HepG2 (cell line): ENCODE measurements around the gene FBXO2. TPM values are rescaled to one million over a fixed set of nuclear protein-coding genes. Genes with fewer than 3 reads are reported as not detected.
A peak's percentile ranks its signal among the peaks of the same experiment; 100 is the strongest.

ENCODE experiments used
- ATAC-seq: fragments of 200-7000 bp; cut with Tn5 transposase; 3 replicates; pipeline ENCODE4 v1.9.1; 2020; ENCODE audit warnings: mild to moderate bottlenecking, moderate library complexity
- BruUV-seq: library from RNA; stranded (reverse); fragments of 400-500 nt; replicated peaks from 2 replicates; lab custom pipeline; 2021; lab: Mats Ljungman, UMichigan
- CTCF ChIA-PET: fragments of 300-600 bp; formaldehyde crosslinking; extraction: SDS; loops from one replicate; lab custom pipeline; 2021; ENCODE audit warnings: low total read pairs, inconsistent platforms, low intra/inter-chr PET ratio; lab: Yijun Ruan, JAX
- POLR2A ChIA-PET: fragments of 350-600 bp; sonication (Branson Sonifier 250); formaldehyde crosslinking; loops from one replicate; lab custom pipeline; 2020; ENCODE audit warnings: antibody characterized with exemption, inconsistent platforms; lab: Yijun Ruan, JAX
- DNase-seq: peaks from one replicate; pipeline ENCODE4 v3.0.0-alpha.2; 2015; ENCODE audit warnings: low spot score
- FAIRE-seq: peaks from 3 replicates; lab custom pipeline; 2011; peaks lifted over from hg19 to GRCh38; lab: Jason Lieb, UNC
- H2AFZ ChIP-seq: one replicate; pipeline ENCODE4 v1.6.1; 2011; ENCODE audit warnings: low read length, inconsistent platforms
- H3K27ac ChIP-seq: fragments of 300-600 bp; 3 replicates; pipeline ENCODE4 v1.8.0; 2011; ENCODE audit warnings: mixed run types, mild to moderate bottlenecking, mixed read lengths, low read length, inconsistent platforms; ENCODE audit not compliant: insufficient read depth; ENCODE audit errors: extremely low read length
- H3K27me3 ChIP-seq, 2 experiments: fragments of 200-600 bp in 1 of 2; 2 replicates in 1 of 2; 3 replicates in 1 of 2; pipeline versions ENCODE4 v1.6.0 to v1.8.0; 2011; ENCODE audit warnings: low read length in 2 of 2, mild to moderate bottlenecking in 2 of 2, moderate library complexity in 2 of 2, inconsistent platforms in 1 of 2; ENCODE audit not compliant: insufficient read depth in 2 of 2, control insufficient read depth in 1 of 2
- H3K36me3 ChIP-seq, 2 experiments: fragments of 200-600 bp in 1 of 2; replicated peaks in 1 of 2; 2 replicates in 1 of 2; 3 replicates in 1 of 2; pipeline versions ENCODE4 v1.5.1 to v1.8.0; 2011; ENCODE audit warnings: low read length in 2 of 2, inconsistent platforms in 1 of 2; ENCODE audit not compliant: insufficient read depth in 2 of 2, control insufficient read depth in 1 of 2
- H3K4me1 ChIP-seq: 2 replicates; pipeline ENCODE4 v1.5.1; 2012; ENCODE audit warnings: low read length, inconsistent platforms; ENCODE audit not compliant: insufficient read depth
- H3K4me2 ChIP-seq: 2 replicates; pipeline ENCODE4 v1.6.0; 2011; ENCODE audit warnings: low read depth, low read length, inconsistent platforms
- H3K4me3 ChIP-seq, 3 experiments: fragments of 200-600 bp in 1 of 3; sonication (generic), shearing (Covaris generic) in 1 of 3; replicated peaks in 1 of 3; 2 replicates each; pipeline ENCODE4 v1.5.1; 2011 to 2016; ENCODE audit warnings: low read length in 3 of 3, inconsistent platforms in 2 of 3, low read depth in 2 of 3, mild to moderate bottlenecking in 2 of 3, control low read depth in 1 of 3, mixed read lengths in 1 of 3; ENCODE audit not compliant: insufficient read depth in 1 of 3
- H3K79me2 ChIP-seq: one replicate; pipeline ENCODE4 v1.6.1; 2011; ENCODE audit warnings: low read length, inconsistent platforms; ENCODE audit not compliant: insufficient read depth
- H3K9ac ChIP-seq: 2 replicates; pipeline ENCODE4 v1.6.0; 2011; ENCODE audit warnings: mild to moderate bottlenecking, low read depth, low read length, inconsistent platforms; ENCODE audit not compliant: insufficient read depth
- H3K9me3 ChIP-seq: 2 replicates; pipeline ENCODE4 v1.5.1; 2012; ENCODE audit warnings: mild to moderate bottlenecking, low read length
- H4K20me1 ChIP-seq: 2 replicates; pipeline ENCODE4 v1.6.0; 2011; ENCODE audit warnings: inconsistent platforms, mild to moderate bottlenecking, low read length, moderate library complexity; ENCODE audit not compliant: insufficient read depth
- CENPT ChIP-seq: sonication (generic); formaldehyde crosslinking; IDR thresholded peaks from 2 replicates; pipeline ENCODE4 v1.8.0; 2022; ENCODE audit warnings: low read depth, mild to moderate bottlenecking, moderate library complexity, missing genetic modification reagents
- CHD2 ChIP-seq: IDR thresholded peaks from 2 replicates; pipeline ENCODE4 v1.6.1; 2011; ENCODE audit warnings: low read depth, low read length, improper control_type of control experiment
- CHD4 ChIP-seq: fragments of 200-600 bp; sonication (generic); IDR thresholded peaks from 2 replicates; pipeline ENCODE4 v1.7.0; 2017; ENCODE audit warnings: mild to moderate bottlenecking, low read length, borderline replicate concordance
- DPF2 ChIP-seq: sonication (generic); formaldehyde crosslinking; IDR thresholded peaks from 2 replicates; pipeline ENCODE4 v1.4.0; 2020; ENCODE audit warnings: mild to moderate bottlenecking, low read depth, missing genetic modification reagents, borderline replicate concordance
- GATA4 ChIP-seq: sonication (generic); IDR thresholded peaks from 2 replicates; pipeline ENCODE4 v1.6.1; 2016; ENCODE audit warnings: antibody characterized with exemption, low read depth, borderline replicate concordance
- HOXA7 ChIP-seq: sonication (generic); formaldehyde crosslinking; IDR thresholded peaks from 2 replicates; pipeline ENCODE4 v1.8.1; 2022; ENCODE audit warnings: mild to moderate bottlenecking, missing genetic modification reagents, moderate library complexity
- NRL ChIP-seq: sonication (generic); formaldehyde crosslinking; IDR thresholded peaks from 2 replicates; pipeline ENCODE4 v1.5.0; 2020; ENCODE audit warnings: missing genetic modification reagents, mild to moderate bottlenecking, moderate library complexity, borderline replicate concordance
- SAFB2 ChIP-seq: sonication (generic); formaldehyde crosslinking; IDR thresholded peaks from 2 replicates; pipeline ENCODE4 v1.5.1; 2020; ENCODE audit warnings: missing genetic modification reagents, low read depth, mild to moderate bottlenecking, borderline replicate concordance
- SALL1 ChIP-seq: sonication (generic); formaldehyde crosslinking; IDR thresholded peaks from 2 replicates; pipeline ENCODE4 v1.8.0; 2022; ENCODE audit warnings: mild to moderate bottlenecking, missing genetic modification reagents
- SIX4 ChIP-seq: sonication (generic); formaldehyde crosslinking; IDR thresholded peaks from 2 replicates; pipeline ENCODE4 v1.4.0; 2020; ENCODE audit warnings: missing genetic modification reagents
- TP53 ChIP-seq: sonication (generic); formaldehyde crosslinking; conservative IDR thresholded peaks from 2 replicates; pipeline ENCODE4 v1.4.0; 2020; ENCODE audit warnings: missing genetic modification reagents
- ZFP41 ChIP-seq: sonication (generic); formaldehyde crosslinking; IDR thresholded peaks from 2 replicates; pipeline ENCODE4 v1.4.0; 2020; ENCODE audit warnings: mild to moderate bottlenecking, missing genetic modification reagents, borderline replicate concordance
- ZNF121 ChIP-seq: sonication (generic); formaldehyde crosslinking; IDR thresholded peaks from 2 replicates; pipeline ENCODE4 v1.5.0; 2020; ENCODE audit warnings: mild to moderate bottlenecking, missing genetic modification reagents
- ZNF274 ChIP-seq: sonication (generic); formaldehyde crosslinking; IDR thresholded peaks from 2 replicates; pipeline ENCODE4 v1.5.1; 2020; ENCODE audit warnings: mild to moderate bottlenecking, missing genetic modification reagents
- ZNF510 ChIP-seq: sonication (generic); formaldehyde crosslinking; IDR thresholded peaks from 2 replicates; pipeline ENCODE4 v1.4.0; 2020; ENCODE audit warnings: low read depth, mild to moderate bottlenecking, missing genetic modification reagents
- ZNF547 ChIP-seq: sonication (generic); formaldehyde crosslinking; IDR thresholded peaks from 2 replicates; pipeline ENCODE4 v1.5.1; 2020; ENCODE audit warnings: mild to moderate bottlenecking, missing genetic modification reagents
- ZNF605 ChIP-seq: sonication (generic); formaldehyde crosslinking; IDR thresholded peaks from 2 replicates; pipeline ENCODE4 v1.8.0; 2022; ENCODE audit warnings: mild to moderate bottlenecking, missing genetic modification reagents
- ZNF749 ChIP-seq: sonication (generic); formaldehyde crosslinking; IDR thresholded peaks from 2 replicates; pipeline ENCODE4 v1.8.0; 2022; ENCODE audit warnings: mild to moderate bottlenecking, missing genetic modification reagents, moderate library complexity, borderline replicate concordance
- ZNF879 ChIP-seq: sonication (generic); formaldehyde crosslinking; IDR thresholded peaks from 2 replicates; pipeline ENCODE4 v1.8.1; 2023; ENCODE audit warnings: missing genetic modification reagents
- WGBS: methylation state at CpG from one replicate; pipeline ENCODE4 v1.1.6; 2017; ENCODE audit warnings: low lambda C conversion rate; 5-methylcytosine and 5-hydroxymethylcytosine counted together
- in situ Hi-C: cut with HindIII; loops from 2 replicates; pipeline ENCODE4 v1.10.0; 2017; ENCODE audit warnings: low pct_unique_long_range_greater_than_20kb; ENCODE audit not compliant: extremely low pct_ligation_motif_present
- intact Hi-C: fragments of 100-400 bp; cut with micrococcal nuclease; formaldehyde crosslinking; loops from one replicate; pipeline ENCODE4 v1.10.0; 2022; ENCODE audit not compliant: unreplicated experiment
- polyA plus RNA-seq, 8 experiments: library from polyadenylated mRNA; depleted of rRNA in 3 of 8; stranded (reverse) in 7 of 8; unstranded in 1 of 8; fragments of >200 nt; fragmentation: Illumina TruSeq in 4 of 8; extraction: Trizol in 4 of 8; gene quantifications; 2 replicates each; pipeline versions ENCODE4 v1.2.1 to v1.2.3, GENCODE V29; 2011 to 2016; ENCODE audit warnings: low read depth in 4 of 8, missing spikeins in 1 of 8, mixed read lengths in 1 of 8; ENCODE audit not compliant: insufficient read depth in 1 of 8
- total RNA-seq, 5 experiments: library from RNA; depleted of rRNA; stranded (reverse); fragments of >200 nt; fragmentation: Illumina TruSeq; extraction: Trizol; gene quantifications; 2 replicates each; pipeline ENCODE4 v1.2.3, GENCODE V29; 2016; ENCODE audit warnings: low read depth in 1 of 5
- TF ChIP-seq, protein P1 (sequence below): sonication (generic); formaldehyde crosslinking; IDR thresholded peaks from 2 replicates; pipeline ENCODE4 v1.4.0; 2020; ENCODE audit warnings: mild to moderate bottlenecking, missing genetic modification reagents, borderline replicate concordance

Gene FBXO2
- total and polyA plus RNA-seq, 2 of the 13 experiments (the other 11 are each of a cell fraction or from before 2014, with no cell fraction given), result 79.3 to 112 TPM

DNA sequence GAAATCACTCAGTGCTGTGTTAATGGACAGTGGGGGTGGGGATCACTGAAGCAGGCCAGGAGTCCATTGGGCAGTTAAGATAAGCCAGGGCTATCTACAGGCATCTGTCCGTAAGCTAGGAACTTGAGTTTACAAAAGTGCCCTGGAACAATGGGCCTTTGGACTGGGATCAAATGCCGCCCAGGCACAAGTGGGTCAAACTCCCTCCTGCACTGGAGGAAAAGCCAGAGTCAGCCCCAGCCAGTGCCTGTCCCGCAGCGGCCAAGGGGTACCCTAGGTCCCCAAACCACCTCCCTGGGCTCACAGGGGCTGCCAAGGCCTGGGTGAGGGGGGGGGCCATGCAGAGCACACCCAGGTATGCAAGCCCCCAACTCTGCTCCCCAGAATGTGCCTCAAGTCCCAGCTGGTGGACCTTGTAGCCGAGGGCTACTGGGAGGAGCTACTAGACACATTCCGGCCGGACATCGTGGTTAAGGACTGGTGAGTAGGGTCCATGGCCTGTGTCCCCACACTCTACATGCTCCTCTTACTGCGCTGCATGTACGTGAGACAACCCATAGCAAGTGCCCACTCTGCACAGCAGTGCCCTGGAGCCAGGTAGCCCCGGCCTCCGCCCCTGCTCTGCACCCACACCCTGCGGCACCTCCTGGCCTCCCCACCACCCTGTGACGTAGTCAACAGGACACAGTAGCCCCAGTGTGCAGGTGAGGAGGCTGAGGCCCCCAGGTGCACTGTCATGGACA, 17.5 kb upstream of the FBXO2 start (continued):
- TF ChIP-seq HOXA7 (CRISPR knock-in tag), result no peak
- no peak for TF ChIP-seq TP53
- TF ChIP-seq SIX4 (CRISPR knock-in tag), result peak; percentile 49; the same call in 1 of the 2 replicates
- no peak for TF ChIP-seq ZNF879
- TF ChIP-seq GATA4, result peak; percentile 81
- TF ChIP-seq SALL1 (CRISPR knock-in tag), result peak; percentile 63
- no peak for TF ChIP-seq CENPT
- TF ChIP-seq, protein P1, sequence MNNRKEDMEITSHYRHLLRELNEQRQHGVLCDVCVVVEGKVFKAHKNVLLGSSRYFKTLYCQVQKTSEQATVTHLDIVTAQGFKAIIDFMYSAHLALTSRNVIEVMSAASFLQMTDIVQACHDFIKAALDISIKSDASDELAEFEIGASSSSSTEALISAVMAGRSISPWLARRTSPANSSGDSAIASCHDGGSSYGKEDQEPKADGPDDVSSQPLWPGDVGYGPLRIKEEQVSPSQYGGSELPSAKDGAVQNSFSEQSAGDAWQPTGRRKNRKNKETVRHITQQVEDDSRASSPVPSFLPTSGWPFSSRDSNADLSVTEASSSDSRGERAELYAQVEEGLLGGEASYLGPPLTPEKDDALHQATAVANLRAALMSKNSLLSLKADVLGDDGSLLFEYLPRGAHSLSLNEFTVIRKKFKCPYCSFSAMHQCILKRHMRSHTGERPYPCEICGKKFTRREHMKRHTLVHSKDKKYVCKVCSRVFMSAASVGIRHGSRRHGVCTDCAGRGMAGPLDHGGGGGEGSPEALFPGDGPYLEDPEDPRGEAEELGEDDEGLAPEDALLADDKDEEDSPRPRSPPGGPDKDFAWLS, result no peak
- TF ChIP-seq ZFP41 (CRISPR knock-in tag), result no peak; the same call in 1 of the 2 replicates

DNA sequence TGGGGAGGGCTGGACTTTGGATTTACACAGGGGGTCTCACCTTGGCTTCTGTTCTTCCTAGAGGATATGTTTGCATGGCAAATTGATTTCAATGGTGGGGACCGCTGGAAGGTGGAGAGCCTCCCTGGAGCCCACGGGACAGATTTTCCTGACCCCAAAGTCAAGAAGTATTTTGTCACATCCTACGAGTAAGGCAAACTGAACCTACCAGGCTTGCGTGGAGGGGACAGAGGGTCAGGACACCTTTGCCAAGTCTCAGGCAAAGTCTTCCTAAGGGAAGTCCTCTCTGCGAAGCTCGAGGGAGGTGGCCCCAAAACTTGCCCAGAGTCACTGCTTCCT, 16.9 kb upstream of the FBXO2 start:
- Histone ChIP-seq H3K4me3 (peak overlapping the region in 1 of 3 experiments; percentile 53; a peak in 2 of 6 replicates), H3K4me2 (peak overlapping the region; percentile 76), H3K9ac (peak overlapping the region; percentile 53), H3K36me3 (peaks cover 9 to 25% of the 10 kb centered on the region in 2 experiments), H3K9me3 (no peaks in the 10 kb centered on the region), H4K20me1 (no peaks in the 10 kb centered on the region), H3K27me3 (no peaks in the 10 kb centered on the region), H3K4me1 (peaks cover 37% of the 10 kb centered on the region), H3K79me2 (no peaks in the 10 kb centered on the region), H3K27ac (peak overlapping the region; percentile 84), H2AFZ (no peak overlapping the region)
- no peak for DNase-seq
- intact Hi-C loops (no loop called here), in situ Hi-C loops (no loop called here)
- no peak for FAIRE-seq
- TF ChIP-seq ZNF547 (CRISPR knock-in tag), result 0 out of 2 replicates have a peak, but pooled peaks have one; percentile 15
- 0 out of 2 replicates have a peak, but pooled peaks have one; percentile 38 for TF ChIP-seq SAFB2 (CRISPR knock-in tag)
- TF ChIP-seq ZNF510 (CRISPR knock-in tag), result 0 out of 2 replicates have a peak, but pooled peaks have one; percentile 34
- 0 out of 2 replicates have a peak, but pooled peaks have one; percentile 0 for TF ChIP-seq NRL
- TF ChIP-seq CHD4, result 0 out of 2 replicates have a peak, but pooled peaks have one; percentile 15
- TF ChIP-seq ZNF605 (CRISPR knock-in tag), result 0 out of 2 replicates have a peak, but pooled peaks have one; percentile 5
- TF ChIP-seq CHD2, result no peak
- TF ChIP-seq DPF2 (CRISPR knock-in tag), result no peak
- TF ChIP-seq ZNF749 (CRISPR knock-in tag), result 0 out of 2 replicates have a peak, but pooled peaks have one; percentile 51
- peak; percentile 95 for TF ChIP-seq ZNF121 (CRISPR knock-in tag)
- TF ChIP-seq ZNF274 (CRISPR knock-in tag), result 0 out of 2 replicates have a peak, but pooled peaks have one; percentile 10
- WGBS, result 10% methylated on average over 6 of the region's 6 CpGs
- no TSS peak for BruUV-seq
- ATAC-seq, result no peak
- POLR2A ChIA-PET, result interaction anchor here (0.7 to 3.0 kb wide), 8 partner anchors 7 to 398 kb away, joined by 3 to 16 read pairs (median 5); partner anchors contain the start of genes FBXO2, FBXO6 and UBIAD1
- CTCF ChIA-PET, result no interaction called here
